Spinal cord (tissue), 10 donors: ENCODE data around the gene GLYR1. TPM values are rescaled to one million over a fixed set of nuclear protein-coding genes. Genes with fewer than 3 reads are reported as not detected.
"Not testable (repeated sequence)": the region's sequence is repeated elsewhere in the genome, so short reads cannot be mapped to it uniquely, and the experiment has no call there.

Experiments
- DNase-seq, 6 donors: peaks; one replicate each; pipeline versions ENCODE4 v3.0.0 to v3.0.0-alpha.2; 2013 to 2015; ENCODE audit warnings: low spot score in 6 of 6, low read depth in 4 of 6
- H3K27ac ChIP-seq: one replicate; pipeline ENCODE4 v1.5.1; 2013; ENCODE audit warnings: low read depth, low read length, control low read depth
- H3K27me3 ChIP-seq: one replicate; pipeline ENCODE4 v1.6.1; 2013; ENCODE audit warnings: low read length; ENCODE audit not compliant: control insufficient read depth, insufficient read depth
- H3K36me3 ChIP-seq: one replicate; pipeline ENCODE4 v1.6.1; 2013; ENCODE audit warnings: low read length; ENCODE audit not compliant: control insufficient read depth, insufficient read depth
- H3K4me1 ChIP-seq: one replicate; pipeline ENCODE4 v1.6.1; 2013; ENCODE audit warnings: low read length; ENCODE audit not compliant: control insufficient read depth, insufficient read depth
- H3K4me3 ChIP-seq: one replicate; pipeline ENCODE4 v1.5.1; 2013; ENCODE audit warnings: low read depth, low read length, control low read depth
- H3K9me3 ChIP-seq: one replicate; pipeline ENCODE4 v1.6.1; 2013; ENCODE audit warnings: low read length; ENCODE audit not compliant: control insufficient read depth, insufficient read depth
- WGBS: methylation state at CpG from one replicate; pipeline ENCODE4 v1.1.5; 2013; ENCODE audit warnings: missing lambda C conversion rate; ENCODE audit not compliant: insufficient coverage; 5-methylcytosine and 5-hydroxymethylcytosine counted together
- long read RNA-seq, 4 donors: transcript quantifications; one replicate each; lab custom pipeline, GENCODE V29; 2026
- polyA plus RNA-seq, 2 donors: library from polyadenylated mRNA; unstranded; fragments of 120-200 nt; gene quantifications; one replicate each; pipeline ENCODE4 v1.2.1, GENCODE V29; 2013; ENCODE audit not compliant: insufficient read length in 2 of 2
- total RNA-seq, 2 donors: library from RNA; depleted of rRNA in 1 of 2; stranded (reverse); fragments of 120-200 nt in 1 of 2; fragments of >200 nt in 1 of 2; gene quantifications; one replicate each; pipeline versions ENCODE4 v1.2.3 to v1.2.4, GENCODE V29; 2013 to 2014
- donor health status: healthy.

Gene GLYR1
- 10 to 100 TPM; 52.5 to 55.2 TPM for total RNA-seq
- 100 to 1,000 TPM; 106 to 134 TPM for polyA plus RNA-seq
- long read RNA-seq, donor 1, transcript GLYR1-201 (16 exons, 3,772 nt) = major isoform, 5 of 69 reads
- long read RNA-seq, donor 1, transcript GLYR1-206 (4 exons, 630 nt) = major isoform, 5 of 69 reads
- long read RNA-seq, donor 1, partial matches to known transcripts = 55 of 69 reads
- long read RNA-seq, donor 1, other reads (novel, unspliced or antisense) = 0 of 69 reads
- long read RNA-seq, donor 2, partial matches to known transcripts = 27 of 33 reads
- long read RNA-seq, donor 2, other reads (novel, unspliced or antisense) = 0 of 33 reads
- long read RNA-seq, donor 3, partial matches to known transcripts = 0 of 5 reads
- long read RNA-seq, donor 3, other reads (novel, unspliced or antisense) = 0 of 5 reads
- long read RNA-seq, donor 4, transcript GLYR1-201 (16 exons, 3,772 nt) = major isoform, 5 of 77 reads
- long read RNA-seq, donor 4, partial matches to known transcripts = 64 of 77 reads
- long read RNA-seq, donor 4, other reads (novel, unspliced or antisense) = 6 of 77 reads

- WGBS = under 1% methylated on average over 126 of the region's 126 CpGs
- H3K4me1 ChIP-seq = peaks cover 16% of the 10 kb centered on the region
- H3K27ac ChIP-seq = peak within 1 kb of the TSS; percentile 74
- H3K9me3 ChIP-seq = no peaks in the 10 kb centered on the region
- peaks cover 19% of the 10 kb centered on the region for H3K36me3 ChIP-seq
- peak; percentile 90 to 99 (median 94) for DNase-seq
- no peaks in the 10 kb centered on the region for H3K27me3 ChIP-seq
- peak within 1 kb of the TSS; percentile 79 for H3K4me3 ChIP-seq
These were observed at the start of gene GLYR1, which contains the start of gene UBN1 for GRCh38 chr16:4846901-4847773. GLYR1 (minus strand) TSS chr16:4847288; CDS start chr16:4847265, 23 bp downstream. UBN1 (plus strand) TSS chr16:4847481; CDS start chr16:4852918, 5,437 bp downstream.

DNA sequence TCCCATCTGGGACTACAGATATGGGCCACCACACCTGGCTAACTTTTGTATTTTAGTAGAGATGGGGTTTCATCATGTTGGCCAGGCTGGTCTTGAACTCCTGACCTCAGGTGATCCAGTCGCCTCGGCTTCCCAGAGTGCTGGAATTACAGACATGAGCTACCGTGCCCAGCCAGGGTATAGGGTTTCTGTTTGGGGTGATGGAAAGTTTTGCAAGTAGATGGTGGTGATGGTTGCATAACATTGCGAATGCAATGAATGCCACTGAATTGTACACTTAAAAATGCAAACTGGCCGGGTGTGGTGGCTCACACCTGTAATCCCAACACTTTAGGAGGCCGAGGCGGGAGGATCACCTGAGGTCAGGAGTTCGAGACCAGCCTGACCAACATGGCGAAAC lies 49.7 kb upstream of the GLYR1 start:
- H3K27me3 ChIP-seq = not testable (repeated sequence)
- H3K36me3 ChIP-seq = peaks cover 26% of the 10 kb centered on the region
- WGBS = 93% methylated on average over 4 of the region's 9 CpGs

DNA sequence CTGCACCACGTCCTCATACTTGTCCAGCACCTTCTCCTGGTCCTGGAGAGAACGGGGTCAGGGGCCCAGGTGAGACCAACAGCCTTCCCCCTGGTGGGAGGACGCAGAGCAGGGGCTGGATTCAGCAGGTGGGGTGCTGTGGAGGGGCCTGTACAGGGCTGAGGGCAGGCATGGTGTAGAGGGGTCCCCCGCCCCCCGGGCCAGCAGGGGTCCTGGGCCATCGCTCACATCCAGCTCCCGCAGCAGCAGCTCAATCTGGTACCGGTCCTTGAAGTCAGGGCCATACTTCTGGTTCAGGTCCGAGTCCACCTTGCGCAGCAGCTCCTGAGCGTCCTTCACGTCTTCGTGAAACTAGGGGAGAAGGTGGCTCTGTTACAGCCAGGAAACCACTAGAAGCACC lies 48.3 kb upstream of the GLYR1 start:
- H3K9me3 ChIP-seq = no peaks in the 10 kb centered on the region
- no peak for DNase-seq
- no peak overlapping the region for H3K27ac ChIP-seq
- H3K36me3 ChIP-seq = peaks cover 36% of the 10 kb centered on the region
- WGBS = 93% methylated on average over 10 of the region's 13 CpGs
- no peaks in the 10 kb centered on the region for H3K27me3 ChIP-seq
- no peak overlapping the region for H3K4me3 ChIP-seq
- peaks cover 18% of the 10 kb centered on the region for H3K4me1 ChIP-seq

More for the DNA sequence above, 49.7 kb upstream of the GLYR1 start:
- not testable (repeated sequence) for H3K9me3 ChIP-seq, DNase-seq, H3K27ac ChIP-seq, H3K4me3 ChIP-seq
- H3K4me1 ChIP-seq = peaks cover 15% of the 10 kb centered on the region

GRCh38 chr16:4894276-4895150 lies 47.4 kb upstream of the GLYR1 start:
- no peak for DNase-seq
- Histone ChIP-seq H3K4me3 (no peak overlapping the region), H3K4me1 (peaks cover 18% of the 10 kb centered on the region), H3K36me3 (peaks cover 44% of the 10 kb centered on the region), H3K9me3 (no peaks in the 10 kb centered on the region), H3K27ac (no peak overlapping the region), H3K27me3 (no peaks in the 10 kb centered on the region)
- WGBS = 84% methylated on average over 20 of the region's 22 CpGs

DNA sequence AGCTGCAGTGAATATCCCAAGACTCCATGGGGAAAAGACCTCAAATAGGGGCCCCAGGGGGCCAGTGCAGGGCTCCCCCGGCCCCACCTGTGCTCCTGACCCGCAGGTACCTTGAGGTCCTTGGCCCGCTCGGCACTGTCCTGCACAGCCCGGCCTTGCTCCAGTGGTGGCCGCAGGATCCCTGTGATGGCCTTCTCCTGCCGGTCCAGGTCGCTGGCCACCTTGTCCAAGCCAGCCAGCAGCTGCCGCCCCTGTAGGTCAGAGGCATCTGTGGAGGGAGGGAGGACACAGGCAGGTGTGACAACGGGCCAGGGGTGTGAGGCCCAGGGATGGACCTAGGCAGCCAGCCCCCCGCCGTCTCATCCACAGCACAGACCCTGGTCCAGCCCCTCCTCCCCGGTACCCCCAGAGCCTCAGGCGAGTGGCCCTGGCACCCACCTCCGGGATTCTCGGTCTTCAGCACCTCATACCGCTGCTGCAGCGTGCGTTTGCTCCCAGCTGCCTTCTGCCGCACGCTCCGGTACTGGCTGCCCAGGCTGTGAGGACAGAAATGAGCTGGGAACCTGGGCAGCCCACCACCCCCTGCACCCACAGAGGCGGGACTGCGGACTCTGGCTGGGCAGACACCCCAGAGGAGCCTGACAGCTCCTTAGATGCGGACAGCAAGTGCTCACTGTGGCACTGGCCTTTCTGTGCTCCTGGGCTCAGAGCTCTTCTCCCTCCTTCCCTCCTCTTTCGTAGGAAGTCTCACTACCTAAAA lies 46.2 kb upstream of the GLYR1 start:
- no peak for DNase-seq
- Histone ChIP-seq H3K36me3 (peaks cover 46% of the 10 kb centered on the region), H3K9me3 (no peaks in the 10 kb centered on the region), H3K27ac (no peak overlapping the region), H3K27me3 (no peaks in the 10 kb centered on the region), H3K4me1 (peaks cover 18% of the 10 kb centered on the region), H3K4me3 (no peak overlapping the region)
- WGBS = 88% methylated on average over 25 of the region's 26 CpGs

- H3K36me3 ChIP-seq = peaks cover 53% of the 10 kb centered on the region
- peak in 1 of 6 donors; percentile 42 for DNase-seq
- no peaks in the 10 kb centered on the region for H3K27me3 ChIP-seq
- 42% methylated on average over 18 of the region's 23 CpGs for WGBS
- H3K9me3 ChIP-seq = no peaks in the 10 kb centered on the region
- H3K4me3 ChIP-seq = no peak overlapping the region
- peaks cover 18% of the 10 kb centered on the region for H3K4me1 ChIP-seq
- H3K27ac ChIP-seq = no peak overlapping the region
These were observed 45.4 kb upstream of the GLYR1 start for GRCh38 chr16:4892361-4893102.

DNA sequence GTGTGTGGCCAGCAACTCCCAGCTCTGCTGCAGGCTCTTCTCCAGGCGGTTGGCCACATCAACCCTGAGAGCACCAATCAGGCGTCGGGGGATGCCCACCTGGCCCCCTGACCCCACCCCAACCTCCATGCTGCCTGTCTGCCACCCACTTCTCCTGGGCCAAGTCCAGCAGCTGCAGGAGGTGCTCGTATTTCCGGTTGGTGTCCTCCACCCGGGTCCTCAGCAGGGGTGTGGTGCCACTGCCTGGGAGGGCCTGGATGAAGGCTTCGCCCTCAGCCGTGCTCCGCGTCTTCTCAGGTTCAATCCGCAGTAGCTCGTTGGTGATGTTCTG lies 44.8 kb upstream of the GLYR1 start:
- no peak overlapping the region for H3K27ac ChIP-seq
- H3K36me3 ChIP-seq = peaks cover 55% of the 10 kb centered on the region
- 70% methylated on average over 12 of the region's 12 CpGs for WGBS
- no peaks in the 10 kb centered on the region for H3K9me3 ChIP-seq
- H3K27me3 ChIP-seq = no peaks in the 10 kb centered on the region
- H3K4me3 ChIP-seq = no peak overlapping the region
- peaks cover 18% of the 10 kb centered on the region for H3K4me1 ChIP-seq
- DNase-seq = no peak
